ENCODE data around the gene FBL.

The FBL gene

GRCh38 chr19:39852882-39853281, 6.7 kb upstream of the FBL start:
- H3K4me3 ChIP-seq (ENCODE audit: low read length): no peak overlapping the region
- no peaks in the 10 kb centered on the region for H3K27me3 ChIP-seq (replicated peaks; ENCODE audit: insufficient read depth, low read length)
- DNase-seq: no peak
- H3K27ac ChIP-seq (ENCODE audit: low read length): no peak overlapping the region
- no peaks in the 10 kb centered on the region for H3K9me3 ChIP-seq (replicated peaks; ENCODE audit: insufficient read depth, low read length)
- H3K36me3 ChIP-seq (replicated peaks; ENCODE audit: insufficient read depth, low read length): no peaks in the 10 kb centered on the region
- H3F3A ChIP-seq (ENCODE audit: insufficient read depth, low read length): no peaks in the 10 kb centered on the region
- H2AFZ ChIP-seq (ENCODE audit: low read length): no peak overlapping the region
- no peak for TF ChIP-seq CTCF (IDR thresholded peaks at IDR 0.05; ENCODE audit: low read length)
- TF ChIP-seq EZH2phosphoT487 (IDR thresholded peaks at IDR 0.05; ENCODE audit: low read length): no peak
- H3K4me1 ChIP-seq (ENCODE audit: low read length): no peaks in the 10 kb centered on the region
- H3K4me2 ChIP-seq (ENCODE audit: low read depth, low read length): no peak overlapping the region
- no peak overlapping the region for H3K9ac ChIP-seq (ENCODE audit: low read length)
- no peaks in the 10 kb centered on the region for H3K79me2 ChIP-seq (ENCODE audit: low read length)
- H3K9me2 ChIP-seq (replicated peaks; ENCODE audit: insufficient read depth, low read length): no peaks in the 10 kb centered on the region
- H4K20me1 ChIP-seq (ENCODE audit: insufficient read depth, low read length): no peaks in the 10 kb centered on the region

- no peak for DNase-seq
- no peak overlapping the region for H3K4me3 ChIP-seq (ENCODE audit: low read length)
- H4K20me1 ChIP-seq (ENCODE audit: insufficient read depth, low read length): no peaks in the 10 kb centered on the region
- no peaks in the 10 kb centered on the region for H3K27me3 ChIP-seq (replicated peaks; ENCODE audit: insufficient read depth, low read length)
- no peak overlapping the region for H3K4me2 ChIP-seq (ENCODE audit: low read depth, low read length)
- H3K9me3 ChIP-seq (replicated peaks; ENCODE audit: insufficient read depth, low read length): no peaks in the 10 kb centered on the region
- H2AFZ ChIP-seq (ENCODE audit: low read length): no peak overlapping the region
- no peaks in the 10 kb centered on the region for H3F3A ChIP-seq (ENCODE audit: insufficient read depth, low read length)
- H3K79me2 ChIP-seq (ENCODE audit: low read length): peaks cover 3% of the 10 kb centered on the region
- no peak overlapping the region for H3K27ac ChIP-seq (ENCODE audit: low read length)
- no peaks in the 10 kb centered on the region for H3K36me3 ChIP-seq (replicated peaks; ENCODE audit: insufficient read depth, low read length)
- peaks cover 6% of the 10 kb centered on the region for H3K4me1 ChIP-seq (ENCODE audit: low read length)
- TF ChIP-seq EZH2phosphoT487 (IDR thresholded peaks at IDR 0.05; ENCODE audit: low read length) (no peak), EZH2 (optimal IDR thresholded peaks at IDR 0.05; ENCODE audit: low read depth, low read length) (no peak), CTCF (IDR thresholded peaks at IDR 0.05; ENCODE audit: low read length) (no peak)
- no peak overlapping the region for H3K9ac ChIP-seq (ENCODE audit: low read length)
- H3K9me2 ChIP-seq (replicated peaks; ENCODE audit: insufficient read depth, low read length): no peaks in the 10 kb centered on the region
These were observed 4.7 kb upstream of the FBL start for GRCh38 chr19:39850892-39851291.

GRCh38 chr19:39848392-39848791, 2.2 kb upstream of the FBL start:
- Histone ChIP-seq H2AFZ (ENCODE audit: low read length) (no peak overlapping the region), H3K79me2 (ENCODE audit: low read length) (peaks cover 28% of the 10 kb centered on the region), H3K4me1 (ENCODE audit: low read length) (peaks cover 20% of the 10 kb centered on the region), H3K27me3 (replicated peaks; ENCODE audit: insufficient read depth, low read length) (no peaks in the 10 kb centered on the region), H3K4me2 (ENCODE audit: low read depth, low read length) (no peak overlapping the region), H3K9ac (ENCODE audit: low read length) (no peak overlapping the region), H3K27ac (ENCODE audit: low read length) (no peak overlapping the region), H3K9me3 (replicated peaks; ENCODE audit: insufficient read depth, low read length) (no peaks in the 10 kb centered on the region), H3F3A (ENCODE audit: insufficient read depth, low read length) (peaks cover 11% of the 10 kb centered on the region), H3K4me3 (ENCODE audit: low read length) (no peak overlapping the region), H4K20me1 (ENCODE audit: insufficient read depth, low read length) (peaks cover 11% of the 10 kb centered on the region; the same call in 1 of the 2 replicates), H3K9me2 (replicated peaks; ENCODE audit: insufficient read depth, low read length) (no peaks in the 10 kb centered on the region), H3K36me3 (replicated peaks; ENCODE audit: insufficient read depth, low read length) (no peaks in the 10 kb centered on the region)
- DNase-seq: no peak
- TF ChIP-seq EZH2 (optimal IDR thresholded peaks at IDR 0.05; ENCODE audit: low read depth, low read length) (no peak), CTCF (IDR thresholded peaks at IDR 0.05; ENCODE audit: low read length) (no peak), EZH2phosphoT487 (IDR thresholded peaks at IDR 0.05; ENCODE audit: low read length) (no peak)

All from MM.1S (cell line).